Glutamatergic neuron (in vitro differentiated cells): ENCODE results near the gene CCKAR. TPM values are rescaled to one million over a fixed set of nuclear protein-coding genes. Genes with fewer than 3 reads are reported as not detected.

ENCODE experiments used
- DNase-seq: peaks from one replicate; pipeline ENCODE4 v3.0.0; 2022
- H3K27ac Mint-ChIP-seq: one replicate; pipeline ENCODE4 v1.8.0; 2020; ENCODE audit warnings: mild to moderate bottlenecking, mixed read lengths, inconsistent platforms; ENCODE audit not compliant: unreplicated experiment
- H3K27me3 Mint-ChIP-seq: one replicate; pipeline ENCODE4 v1.8.0; 2020; ENCODE audit warnings: mild to moderate bottlenecking, moderate library complexity, mixed read lengths, inconsistent platforms; ENCODE audit not compliant: unreplicated experiment
- H3K36me3 Mint-ChIP-seq: one replicate; pipeline ENCODE4 v1.8.0; 2020; ENCODE audit warnings: mild to moderate bottlenecking, mixed read lengths, inconsistent platforms; ENCODE audit not compliant: unreplicated experiment
- H3K4me1 Mint-ChIP-seq: one replicate; pipeline ENCODE4 v1.8.0; 2020; ENCODE audit warnings: mild to moderate bottlenecking, low read depth, mixed read lengths, inconsistent platforms; ENCODE audit not compliant: unreplicated experiment
- H3K4me3 Mint-ChIP-seq: one replicate; pipeline ENCODE4 v1.8.0; 2020; ENCODE audit warnings: mild to moderate bottlenecking, mixed read lengths, inconsistent platforms; ENCODE audit not compliant: unreplicated experiment
- H3K9me3 Mint-ChIP-seq: one replicate; pipeline ENCODE4 v1.8.0; 2020; ENCODE audit warnings: mild to moderate bottlenecking, moderate library complexity, mixed read lengths, inconsistent platforms; ENCODE audit not compliant: unreplicated experiment
- CTCF ChIP-seq: fragments of 200-600 bp; sonication (generic); IDR thresholded peaks from one replicate; pipeline ENCODE4 v1.5.0; 2021; ENCODE audit not compliant: partially characterized antibody, unreplicated experiment
- total RNA-seq: library from RNA; stranded (reverse); fragmentation: NEBNext Ultra II Directional; extraction: Animal tissue kit (Norgen Biotek cat#: 25700); gene quantifications from one replicate; pipeline ENCODE4 v1.2.1, GENCODE V29; 2021; ENCODE audit not compliant: unreplicated experiment

CCKAR gene
- total RNA-seq, 1 donor from 2014 or later = not detected

DNA sequence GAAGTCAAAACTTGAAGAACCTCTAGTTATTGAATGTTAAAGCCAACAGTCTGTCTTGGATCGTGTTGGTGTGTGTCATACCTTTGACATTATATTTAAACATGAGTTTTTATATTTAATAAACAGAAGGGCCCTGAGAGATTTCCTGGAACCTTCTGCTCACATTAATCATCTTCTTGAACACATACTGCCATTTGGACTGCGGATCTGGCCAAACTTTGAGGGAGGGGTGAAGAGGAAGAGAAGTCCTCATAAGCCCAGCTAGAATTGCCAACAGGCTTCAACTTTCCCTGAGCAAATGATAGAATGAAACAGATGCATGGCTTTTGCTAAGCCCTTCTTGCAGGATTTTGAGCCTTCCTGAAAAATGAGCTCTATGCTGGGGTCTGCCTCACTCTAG is 27.4 kb downstream of the CCKAR start:
- Mint-ChIP-seq H3K9me3 (peaks cover 2% of the 10 kb centered on the region), H3K4me3 (no peak overlapping the region), H3K27me3 (peaks cover 1% of the 10 kb centered on the region), H3K27ac (no peak overlapping the region), H3K36me3 (peaks cover 5% of the 10 kb centered on the region), H3K4me1 (peaks cover 2% of the 10 kb centered on the region)
- no peak for TF ChIP-seq CTCF
- DNase-seq = no peak

GRCh38 chr4:26459756-26460530 is 30.3 kb downstream of the CCKAR start:
- no peak for DNase-seq
- Mint-ChIP-seq H3K4me1 (peaks cover 4% of the 10 kb centered on the region), H3K9me3 (peaks cover 4% of the 10 kb centered on the region), H3K36me3 (peaks cover 2% of the 10 kb centered on the region), H3K27me3 (peaks cover 6% of the 10 kb centered on the region), H3K4me3 (no peak overlapping the region), H3K27ac (no peak overlapping the region)
- no peak for TF ChIP-seq CTCF

DNA sequence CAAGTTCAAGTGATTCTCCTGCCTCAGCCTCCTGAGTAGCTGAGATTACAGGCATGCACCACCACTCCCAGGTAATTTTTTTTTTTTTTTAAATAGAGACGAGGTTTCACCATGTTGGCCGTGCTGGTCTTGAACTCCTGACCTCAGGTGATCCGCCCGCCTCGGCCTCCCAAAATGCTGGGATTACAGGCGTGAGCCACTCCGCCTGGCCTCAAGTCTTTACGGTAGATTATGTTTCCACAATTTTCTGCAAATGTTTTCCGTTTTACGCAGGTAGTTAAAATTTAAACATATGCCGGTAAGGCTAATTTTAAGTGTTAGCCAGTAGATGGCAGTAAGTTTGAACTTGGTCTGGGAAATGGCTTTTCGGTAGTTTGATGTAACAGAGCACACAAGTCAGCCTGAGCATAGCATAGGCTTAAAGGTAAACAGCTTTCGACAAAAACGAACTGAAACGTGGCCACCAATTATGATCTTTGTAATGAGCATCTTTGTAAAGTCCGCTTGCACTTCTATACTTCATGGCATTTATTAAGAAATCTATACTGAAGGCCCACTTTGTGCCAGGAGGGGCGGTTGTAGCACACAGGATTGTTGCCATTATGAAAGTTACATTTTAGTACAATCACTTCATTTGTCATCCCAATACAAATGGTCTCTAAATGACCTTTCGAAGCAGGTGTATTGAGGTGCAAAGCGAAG is 31.1 kb downstream of the CCKAR start:
- H3K27ac Mint-ChIP-seq = no peak overlapping the region
- peaks cover 3% of the 10 kb centered on the region for H3K9me3 Mint-ChIP-seq
- no peaks in the 10 kb centered on the region for H3K36me3 Mint-ChIP-seq
- H3K27me3 Mint-ChIP-seq = peaks cover 6% of the 10 kb centered on the region
- H3K4me3 Mint-ChIP-seq = no peak overlapping the region
- DNase-seq = no peak
- peaks cover 4% of the 10 kb centered on the region for H3K4me1 Mint-ChIP-seq
- TF ChIP-seq CTCF = peak; percentile 53

- Mint-ChIP-seq H3K4me1 (peaks cover 4% of the 10 kb centered on the region), H3K4me3 (no peak overlapping the region), H3K36me3 (no peaks in the 10 kb centered on the region), H3K27ac (no peak overlapping the region), H3K27me3 (peaks cover 8% of the 10 kb centered on the region), H3K9me3 (peaks cover 5% of the 10 kb centered on the region)
- DNase-seq = no peak
- no peak for TF ChIP-seq CTCF
These were observed 32.1 kb downstream of the CCKAR start for GRCh38 chr4:26458157-26458561.

- no peak for DNase-seq
- Mint-ChIP-seq H3K4me3 (no peak overlapping the region), H3K27me3 (peaks cover 8% of the 10 kb centered on the region), H3K9me3 (peaks cover 5% of the 10 kb centered on the region), H3K4me1 (peaks cover 5% of the 10 kb centered on the region), H3K27ac (peak overlapping the region; percentile 13), H3K36me3 (no peaks in the 10 kb centered on the region)
- TF ChIP-seq CTCF = no peak
These were observed 32.9 kb downstream of the CCKAR start for GRCh38 chr4:26457412-26457811.
